CD4-positive, alpha-beta T cell treated with Interleukin-6 at 100 ng/mL for 8 hours (primary cell): ENCODE results near the gene GJA9.
"Not testable (repeated sequence)": the region's sequence is repeated elsewhere in the genome, so short reads cannot be mapped to it uniquely, and the experiment has no call there.

Experiments used
- DNase-seq: peaks from one replicate; pipeline ENCODE4 v3.0.0-alpha.2; 2020; ENCODE audit warnings: mixed read lengths, low spot score

The GJA9 gene

DNA sequence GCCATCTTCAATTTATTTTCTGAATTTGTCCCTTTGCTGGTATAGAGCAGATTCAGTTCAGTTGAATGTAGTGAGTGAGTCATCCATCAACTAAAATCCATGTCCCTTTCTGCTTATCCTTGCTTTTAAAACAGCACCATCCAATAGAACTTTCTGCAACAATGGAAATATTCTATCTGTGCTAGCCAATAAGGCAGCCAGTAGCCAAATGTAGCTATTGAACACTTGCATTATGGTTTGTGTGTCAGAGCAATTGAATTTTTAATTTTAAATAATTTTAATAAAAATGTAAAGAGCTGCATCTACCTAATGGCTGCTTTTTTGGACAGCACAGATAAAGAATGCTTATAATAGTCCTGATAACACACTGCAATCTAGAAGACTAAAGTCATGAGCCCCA, at the start of gene GJA9:
Gene GJA9, minus strand, starts transcription at position 101 of the 400 bp plus-strand sequence. CDS start 5,489 bp downstream, outside the sequence.
- DNase-seq: no peak

DNA sequence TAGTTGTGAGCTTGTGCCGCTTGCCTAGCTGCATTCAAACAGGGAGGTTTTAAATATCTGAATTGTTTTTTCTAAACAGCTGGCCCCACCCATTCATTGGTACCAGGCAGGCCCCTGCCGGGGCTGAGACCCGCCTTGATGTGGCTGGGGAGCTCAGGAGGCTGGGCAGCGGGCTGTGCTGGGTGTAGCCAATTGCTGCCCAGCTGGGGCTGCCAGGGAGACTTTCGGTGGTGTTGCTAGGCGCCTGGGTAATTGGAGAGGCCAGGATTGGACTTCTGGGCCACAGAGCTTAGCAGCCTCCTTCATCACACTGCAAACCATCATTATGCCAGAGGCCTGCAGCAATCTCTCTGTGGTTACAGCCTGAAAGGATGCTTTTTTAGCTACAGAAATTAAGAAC, 48.1 kb upstream of the GJA9 start:
- DNase-seq: no peak

DNA sequence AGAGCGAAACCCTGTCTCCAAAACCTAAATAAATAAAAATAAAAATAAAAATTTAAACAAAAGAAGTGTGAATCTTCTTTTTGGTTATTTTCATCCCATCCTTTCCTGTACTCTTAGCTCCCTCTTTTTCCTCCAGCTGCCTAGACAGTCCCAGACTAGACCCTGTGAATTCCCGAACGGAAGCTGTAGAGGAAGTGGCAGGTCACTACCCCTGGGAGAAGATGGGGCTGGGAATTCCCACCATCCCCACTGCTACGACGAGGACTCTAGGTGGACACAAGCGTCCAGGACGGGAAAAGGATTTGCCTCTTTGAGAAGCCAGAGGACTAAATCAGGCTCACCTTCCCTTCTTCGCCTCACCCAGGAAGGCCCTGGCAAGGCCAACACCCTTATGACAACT, 47.7 kb upstream of the GJA9 start:
- no peak for DNase-seq

DNA sequence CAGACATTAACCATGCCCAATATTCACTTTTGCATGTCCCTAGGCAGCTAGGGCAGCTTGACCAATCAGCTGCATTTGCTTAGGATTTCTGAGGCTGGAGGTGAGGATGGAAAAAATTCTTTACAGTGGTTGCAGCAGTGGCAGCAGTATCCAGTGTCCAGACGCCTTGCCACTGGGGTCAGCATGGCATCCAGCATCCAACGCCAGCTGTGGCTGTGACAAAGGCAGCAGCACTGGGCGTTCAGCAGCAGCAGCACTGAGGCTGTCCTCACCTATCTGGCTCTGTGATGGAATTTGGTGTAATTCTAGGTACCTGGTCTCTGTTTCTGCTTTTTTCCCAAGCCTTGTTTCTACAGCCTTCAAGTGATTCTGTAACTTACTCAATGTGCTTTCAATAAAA, 44.7 kb upstream of the GJA9 start:
- no peak for DNase-seq

DNA sequence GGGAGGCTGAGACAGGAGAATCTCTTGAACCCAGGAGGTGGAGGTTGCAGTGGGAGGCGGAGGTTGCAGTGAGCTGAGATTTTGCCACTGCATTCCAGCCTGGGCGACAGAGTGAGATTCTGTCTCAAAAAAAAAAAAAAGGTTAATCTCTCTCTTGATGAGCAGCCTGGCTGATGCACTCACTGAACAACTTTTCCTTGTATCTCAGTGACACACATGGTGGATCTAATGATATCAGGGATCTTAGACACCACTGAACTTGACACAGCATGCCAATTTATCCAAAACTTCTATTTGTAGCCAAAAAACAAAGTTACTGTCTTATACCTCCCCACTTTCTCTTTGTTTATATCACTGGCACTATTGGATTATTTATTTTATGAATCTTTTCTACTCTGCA, 44.0 kb upstream of the GJA9 start:
- no peak for DNase-seq

DNA sequence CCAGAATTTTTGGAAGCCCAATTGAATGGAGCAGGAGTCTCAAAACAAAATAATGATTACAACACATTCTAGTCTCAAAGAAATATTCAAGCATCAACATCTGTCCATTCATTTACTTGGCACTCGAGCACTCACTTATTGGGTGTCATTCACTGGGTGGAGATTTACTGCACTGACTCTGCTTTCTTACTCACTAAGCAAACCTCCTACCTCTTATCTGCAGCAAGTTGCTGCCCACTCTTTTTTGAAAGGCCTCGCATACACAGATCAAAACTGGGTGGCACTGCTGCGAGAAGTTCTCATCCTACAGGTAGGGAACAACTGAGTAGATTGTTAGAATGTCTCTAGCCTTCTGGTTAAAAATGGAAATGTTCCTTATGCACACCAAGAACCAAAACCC, 42.2 kb upstream of the GJA9 start:
- no peak for DNase-seq

DNA sequence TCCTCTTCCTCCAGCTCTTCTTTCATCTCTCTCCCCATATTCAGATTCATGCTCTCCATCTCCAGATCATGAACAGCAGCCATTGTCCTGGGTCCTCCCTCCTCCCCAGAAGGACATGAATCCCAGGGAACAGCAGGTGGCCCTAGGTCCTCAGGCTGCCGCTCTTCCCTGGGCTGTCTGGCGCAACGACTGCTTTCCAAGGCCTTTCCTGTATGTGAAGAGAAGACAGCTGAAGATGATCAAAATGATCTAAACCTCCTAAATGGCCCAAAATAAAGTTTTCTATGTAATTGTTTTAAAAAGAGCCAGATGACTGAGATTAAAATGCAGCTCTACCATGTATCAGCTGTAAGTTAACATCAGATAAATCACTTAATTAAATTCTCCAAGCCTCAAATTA, 37.7 kb upstream of the GJA9 start:
- no peak for DNase-seq

DNA sequence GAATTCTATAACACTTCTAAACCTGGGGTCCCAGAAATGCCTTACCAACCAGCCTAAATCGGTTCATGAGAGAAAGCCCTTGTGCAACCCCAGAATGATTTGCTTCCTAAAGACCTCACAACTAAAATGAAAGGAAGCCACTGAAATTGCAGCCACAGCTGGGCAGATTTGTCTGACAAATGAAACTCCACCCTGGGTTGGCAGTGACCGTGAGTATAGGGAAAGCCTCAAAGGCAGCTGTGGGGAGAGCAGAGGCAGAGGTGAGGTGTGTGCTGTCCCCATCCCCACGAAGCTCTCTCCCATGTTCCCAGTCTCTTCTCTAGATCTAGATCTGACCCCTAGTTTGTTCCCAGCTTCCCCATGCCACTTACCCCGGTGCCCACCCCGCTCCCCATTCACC, 37.2 kb upstream of the GJA9 start:
- no peak for DNase-seq

DNA sequence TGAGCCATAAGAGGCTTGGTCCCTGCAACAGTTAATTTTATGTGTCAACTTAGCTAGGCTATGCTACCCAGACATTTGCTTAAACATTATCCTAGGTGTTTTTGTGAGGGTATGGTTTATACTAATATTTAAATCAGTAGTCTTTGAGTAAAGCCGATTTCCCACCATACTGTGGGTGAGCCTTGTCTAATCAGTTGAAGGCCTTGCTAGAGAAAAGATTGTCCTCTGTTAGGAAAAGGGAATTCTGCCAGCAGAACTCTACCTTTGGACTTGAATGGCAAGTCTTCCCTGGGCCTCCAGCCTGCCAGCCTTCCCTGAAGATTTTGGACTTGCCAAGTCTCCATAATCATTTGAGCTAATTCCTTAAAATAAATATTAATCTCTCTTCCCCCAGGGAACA, 36.4 kb upstream of the GJA9 start:
- DNase-seq: no peak

DNA sequence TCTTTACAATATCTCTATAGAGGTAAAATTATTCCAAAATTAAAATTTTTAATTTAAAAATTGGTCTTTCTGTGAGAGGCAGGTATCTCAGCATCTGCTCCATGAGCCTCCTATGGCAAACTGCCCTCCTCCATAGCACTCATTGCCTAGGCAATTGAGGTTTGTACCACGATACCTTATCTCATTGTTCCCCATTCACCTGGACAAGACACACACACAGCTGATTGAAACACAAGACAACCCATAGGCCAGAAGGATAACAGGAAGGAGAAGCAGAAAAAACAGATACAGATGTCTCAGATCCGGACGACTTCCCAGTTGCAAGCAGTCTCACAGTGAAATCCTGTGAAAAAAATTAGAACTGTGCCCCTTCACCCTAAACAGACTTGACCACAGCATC, 36.0 kb upstream of the GJA9 start:
- DNase-seq: no peak

DNA sequence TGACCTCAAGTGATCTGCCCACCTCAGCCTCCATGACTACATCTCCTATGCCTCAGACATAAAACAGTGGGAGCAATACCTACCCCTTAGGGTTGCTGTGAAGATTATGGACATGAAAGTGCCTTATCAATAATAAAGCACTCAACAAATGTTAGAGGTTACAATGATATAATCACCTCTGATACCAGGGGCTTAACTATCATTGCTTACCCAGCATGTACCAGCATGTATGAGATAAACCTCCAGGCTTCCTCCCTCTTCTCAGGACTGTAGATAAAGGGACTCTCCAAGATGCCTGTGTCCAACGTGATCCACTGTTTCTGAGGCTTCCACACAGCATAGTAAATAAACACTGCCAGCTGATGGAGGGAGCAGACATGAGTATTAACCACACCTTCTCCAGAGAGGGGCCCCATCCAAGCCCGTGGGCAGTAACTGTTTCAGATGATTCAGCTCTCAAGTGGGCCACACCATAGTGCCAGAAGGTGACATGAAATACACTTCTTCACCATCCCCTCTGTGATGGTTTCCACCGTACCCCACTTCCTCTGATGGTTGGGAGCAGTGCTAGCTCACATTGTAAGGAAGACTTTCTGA, 34.1 kb upstream of the GJA9 start:
- DNase-seq: no peak

DNA sequence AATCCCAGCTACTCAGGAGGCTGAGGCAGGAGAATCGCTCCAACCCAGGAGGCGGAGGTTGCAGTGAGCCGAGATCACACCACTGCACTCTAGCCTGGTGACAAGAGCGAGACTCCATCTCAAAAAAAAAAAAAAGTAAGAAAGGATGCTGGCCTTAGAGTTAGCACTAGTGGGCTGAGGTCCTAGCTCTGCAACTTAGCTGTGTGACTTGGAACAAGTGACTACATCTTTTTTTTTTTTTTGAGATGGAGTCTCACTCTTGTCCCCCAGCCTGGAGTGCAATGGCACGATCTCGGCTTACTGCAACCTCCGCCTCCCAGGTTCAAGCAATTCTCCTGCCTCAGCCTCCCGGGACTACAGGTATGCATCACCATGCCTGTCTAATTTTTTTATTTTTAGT, 33.5 kb upstream of the GJA9 start:
- not testable (repeated sequence) for DNase-seq

DNA sequence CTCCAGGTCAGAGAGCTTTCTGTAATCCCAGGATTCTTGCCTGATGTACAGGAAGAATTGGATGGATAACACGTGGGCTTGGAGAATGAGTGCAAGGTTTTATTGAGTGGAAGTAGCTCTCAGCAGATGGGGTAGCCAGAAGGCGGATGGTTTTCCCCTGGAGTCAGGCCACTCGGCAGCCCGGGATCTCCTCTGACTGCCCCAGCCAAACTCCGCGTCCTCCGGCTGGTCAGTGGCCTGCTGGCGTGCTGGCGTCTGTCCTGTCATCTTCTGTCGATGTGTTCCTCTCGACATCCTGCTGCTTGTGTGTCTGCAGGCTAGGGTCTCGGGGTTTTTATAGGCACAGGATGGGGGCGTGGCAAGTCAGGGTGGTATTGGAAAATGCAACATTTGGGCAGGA, 27.4 kb upstream of the GJA9 start:
- DNase-seq: no peak

DNA sequence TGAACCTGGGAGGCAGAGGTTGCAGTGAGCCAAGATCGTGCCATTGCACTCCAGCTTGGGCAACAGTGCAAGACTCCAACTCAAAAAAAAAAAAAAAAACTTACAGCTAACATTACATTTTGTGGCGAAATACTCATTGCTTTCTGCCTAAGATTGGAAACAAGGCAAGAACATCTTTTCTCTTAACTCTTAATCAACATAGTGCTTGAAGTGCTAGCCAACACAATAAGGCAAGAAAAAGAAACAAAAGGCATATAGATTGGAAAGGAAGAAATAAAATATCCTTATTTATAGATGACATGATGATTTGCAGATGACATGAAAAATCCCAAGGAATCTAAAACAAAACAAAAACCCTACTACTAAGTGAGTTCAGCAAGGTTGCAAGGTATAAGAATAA, 24.6 kb upstream of the GJA9 start:
- DNase-seq: no peak

DNA sequence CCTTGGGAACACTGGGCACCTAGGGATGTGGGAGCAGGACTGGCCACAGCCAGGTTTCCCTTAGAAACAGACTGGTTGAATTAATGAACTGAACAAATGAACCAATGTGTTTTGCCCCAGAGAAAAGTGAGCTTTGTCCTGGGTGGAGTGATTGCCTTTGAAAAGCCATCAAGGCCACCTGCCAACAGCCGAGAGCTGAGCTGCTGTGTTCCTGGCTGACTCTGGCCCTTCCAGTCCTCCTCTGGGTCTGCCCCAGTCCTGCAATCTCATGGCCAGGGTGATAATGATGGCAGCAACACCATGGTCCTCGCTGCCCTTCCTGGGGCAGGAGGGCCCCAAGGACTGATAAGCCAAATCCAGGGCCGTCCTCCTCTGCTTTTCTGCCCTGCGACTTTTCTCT, 18.2 kb upstream of the GJA9 start:
- no peak for DNase-seq

DNA sequence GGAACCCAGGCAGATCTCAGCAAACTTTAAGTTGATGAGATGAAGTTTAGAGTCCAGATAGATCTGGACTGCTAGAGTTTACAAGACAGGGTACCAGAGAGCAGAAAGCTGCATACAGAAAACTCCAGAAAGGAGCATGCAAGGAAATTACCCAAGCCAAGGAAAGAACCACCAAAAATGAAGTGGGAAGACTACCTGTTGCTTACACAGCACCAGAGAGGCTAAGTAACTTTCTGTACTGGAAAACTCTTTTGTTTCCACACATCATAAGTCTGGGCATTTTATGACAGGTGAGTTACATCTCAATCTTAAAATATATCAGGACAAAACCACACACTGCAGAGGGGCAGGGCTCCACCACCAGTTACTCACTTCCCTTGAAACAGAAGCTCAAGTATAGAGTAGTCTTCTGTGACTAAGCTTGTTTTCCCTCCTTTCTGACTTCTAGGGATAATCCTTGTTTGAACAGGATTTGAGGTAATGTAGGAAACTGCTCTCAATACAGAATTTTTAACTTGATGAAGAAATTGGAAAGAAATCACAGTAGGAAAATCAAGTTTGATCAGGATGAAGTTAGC, 17.4 kb upstream of the GJA9 start:
- DNase-seq: no peak

DNA sequence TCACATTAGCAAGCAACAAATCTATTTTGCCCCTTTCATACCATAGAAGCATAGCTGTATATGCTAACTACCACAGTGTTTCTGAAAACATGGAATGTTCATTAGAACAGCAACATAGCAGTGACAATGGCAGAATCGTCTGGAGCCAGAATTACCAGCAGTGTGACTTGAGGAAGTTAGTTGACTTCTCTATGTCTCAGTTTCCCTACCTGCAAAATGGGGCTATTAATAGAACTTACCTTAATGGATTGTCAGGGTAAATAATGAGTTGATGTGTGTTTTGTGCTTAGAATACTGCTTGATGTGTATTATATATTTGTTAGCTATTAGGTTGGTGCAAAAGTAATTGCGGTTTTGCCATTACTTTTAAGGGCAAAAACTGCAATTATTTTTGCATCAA, 14.8 kb upstream of the GJA9 start:
- DNase-seq: no peak

DNA sequence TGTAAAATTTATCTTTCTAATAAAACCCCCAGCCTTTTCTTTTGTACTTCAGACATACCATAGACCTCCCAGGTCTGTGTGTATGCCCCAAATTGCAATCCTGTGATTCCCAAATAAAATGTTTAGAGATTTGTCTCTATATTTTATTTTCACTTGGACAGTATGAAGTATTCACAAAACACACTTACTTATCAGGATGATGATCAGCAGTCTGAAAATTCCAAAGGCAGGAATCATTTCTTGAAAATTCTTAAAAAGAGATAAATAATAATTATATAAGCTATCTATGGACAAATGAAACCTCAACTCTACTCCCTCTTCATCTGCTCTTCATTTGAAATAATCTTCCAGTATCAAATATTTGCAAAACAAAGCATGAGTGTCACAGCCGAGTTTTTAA, 11.6 kb upstream of the GJA9 start:
- no peak for DNase-seq

DNA sequence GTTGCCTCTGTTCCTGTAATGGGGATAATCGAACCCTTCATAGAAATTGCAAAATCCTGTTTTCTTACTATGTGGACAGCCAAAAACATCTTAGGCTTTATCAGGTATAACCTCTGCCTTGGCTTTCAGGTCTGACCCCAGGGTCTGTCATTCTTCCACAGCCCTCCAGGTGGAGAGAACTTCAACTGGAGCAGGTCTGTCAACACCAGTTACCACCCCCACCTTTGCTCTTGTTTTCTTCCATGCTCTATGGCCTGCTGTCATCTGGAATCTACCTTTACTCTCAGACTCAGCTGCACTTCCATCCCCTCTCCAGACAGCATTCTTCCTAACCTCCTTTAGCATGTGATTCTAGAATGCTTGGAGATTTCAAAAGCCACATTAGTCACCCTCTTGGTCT, 10.4 kb upstream of the GJA9 start:
- no peak for DNase-seq

DNA sequence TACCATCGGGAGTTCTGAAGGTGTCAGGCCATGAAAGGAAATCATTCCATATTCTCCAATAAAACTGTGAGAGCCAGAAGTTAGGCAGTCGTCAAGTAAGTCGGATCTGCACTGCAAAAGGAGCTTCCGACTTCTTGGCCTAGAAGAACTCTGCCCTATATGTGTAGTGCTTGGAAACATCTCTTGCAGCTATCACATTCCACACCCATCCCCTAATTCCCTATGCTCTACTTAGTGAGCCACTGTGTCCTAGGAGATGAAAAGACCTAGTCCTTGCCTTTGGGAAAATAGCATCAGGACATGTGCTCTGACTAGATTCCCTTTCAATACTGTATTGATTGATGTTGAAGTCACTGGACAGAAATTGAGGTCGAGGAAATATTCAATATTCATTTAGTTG, 8.2 kb upstream of the GJA9 start:
- no peak for DNase-seq

DNA sequence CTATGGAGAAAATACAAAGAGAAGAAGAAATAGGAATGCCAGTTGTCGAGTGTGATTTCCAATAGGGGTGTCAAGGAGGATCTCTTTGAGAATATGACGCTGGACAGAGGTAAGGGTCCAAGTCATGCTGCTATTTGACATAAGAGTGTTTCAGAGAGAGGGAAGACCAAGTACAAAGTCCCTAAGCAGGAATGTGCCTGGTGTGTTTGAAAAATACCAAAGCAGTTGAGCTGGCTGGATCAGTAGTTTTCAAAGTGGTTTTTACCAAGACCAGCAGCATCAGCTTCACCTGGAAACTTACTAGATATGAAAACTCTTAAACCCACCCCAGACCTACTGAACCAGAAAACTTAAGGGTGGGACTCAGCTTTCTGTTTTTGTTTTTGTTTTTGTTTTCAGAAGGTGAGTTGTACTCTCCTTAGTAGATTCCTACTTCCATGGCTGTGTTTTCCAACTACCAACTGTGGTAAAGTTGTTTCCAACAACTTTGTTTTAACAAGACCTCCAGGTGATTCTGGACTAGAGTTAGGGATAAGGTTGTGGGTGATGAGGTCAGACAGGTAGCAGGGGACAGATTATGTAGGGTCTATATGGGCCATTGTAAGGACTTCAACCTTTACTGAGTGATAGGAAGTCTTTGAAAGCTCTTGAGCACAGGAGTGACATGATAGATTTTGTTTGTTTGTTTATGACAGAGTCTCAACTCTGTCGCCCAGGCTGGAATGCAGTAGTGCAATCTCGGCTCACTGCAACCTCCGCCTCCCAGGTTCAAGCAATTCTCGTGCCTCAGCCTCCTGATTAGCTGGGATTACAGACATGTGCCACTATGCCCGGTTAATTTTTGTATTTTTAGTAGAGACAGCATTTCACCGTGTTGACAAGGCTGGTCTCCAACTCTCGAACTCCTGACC, 7.3 kb upstream of the GJA9 start:
- DNase-seq: no peak

DNA sequence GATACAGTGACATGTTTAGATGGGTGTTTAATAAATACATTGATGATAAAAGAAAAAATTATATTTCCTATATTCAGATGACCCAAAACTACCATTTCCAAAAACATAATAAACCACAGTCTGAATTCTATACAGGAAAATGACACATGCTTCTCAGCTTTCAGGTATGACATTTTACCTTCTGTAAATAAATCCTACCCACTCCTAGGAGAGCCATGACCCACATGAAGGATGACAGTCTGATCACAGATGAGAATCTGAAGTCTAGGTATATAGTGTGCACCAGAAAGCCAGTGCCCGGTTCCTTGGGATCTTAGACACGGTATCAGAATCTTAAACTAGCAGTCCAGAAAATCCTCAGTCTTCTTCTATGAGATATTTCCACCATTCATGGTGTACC, 3.7 kb upstream of the GJA9 start:
- no peak for DNase-seq

DNA sequence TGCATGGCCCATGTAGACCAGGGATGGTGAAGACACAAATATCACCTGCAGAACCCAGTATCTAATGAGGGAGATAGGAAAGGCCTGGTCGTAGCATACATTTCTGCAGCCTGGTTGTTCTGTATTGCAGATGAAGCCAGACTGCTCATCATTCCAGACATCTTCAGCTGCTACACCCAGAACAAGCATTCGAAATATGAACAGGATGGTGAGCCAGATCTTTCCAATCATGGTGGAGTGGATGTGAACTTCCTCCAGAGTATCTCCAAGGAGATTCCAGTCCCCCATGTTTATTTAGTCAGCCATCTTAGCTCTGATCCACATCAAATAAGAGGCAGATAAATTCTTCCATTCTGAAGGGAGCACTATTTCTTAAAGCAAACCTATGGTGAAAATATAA, 5.6 kb downstream of the GJA9 start:
- no peak for DNase-seq
